ENCODE data around the gene RASA2. TPM values are rescaled to one million over a fixed set of nuclear protein-coding genes. Genes with fewer than 3 reads are reported as not detected.
A peak's percentile ranks its signal among the peaks of the same experiment; 100 is the strongest.

RASA2 gene
- total RNA-seq, 4 donors from 2014 or later: 9.0 to 70.3 (median 21.5) TPM

GRCh38 chr3:141643796-141644195 is 157.0 kb downstream of the RASA2 start:
- no peaks in the 10 kb centered on the region for H3K9me3 ChIP-seq
- H3K36me3 ChIP-seq: no peaks in the 10 kb centered on the region
- in situ Hi-C loops (cut with MboI; ENCODE audit: low pct_ligation_motif_present in 1 of 4, low pct_unique_long_range_greater_than_20kb in 1 of 4, low sequenced_read_pairs in 3 of 4): loop anchor here in 1 of 4 donors (10.0 kb wide), 1 partner anchor 179 kb away; no protein-coding TSS in a partner anchor
- H3K27me3 ChIP-seq: no peaks in the 10 kb centered on the region
- DNase-seq: no peak
- peaks cover 0 to 22% (median 3%) of the 10 kb centered on the region in 4 donors for H3K4me1 ChIP-seq
- H3K27ac ChIP-seq: no peak overlapping the region
- no peak overlapping the region for H3K4me3 ChIP-seq
- TF ChIP-seq CTCF (IDR thresholded peaks at IDR 0.05) (no peak), POLR2AphosphoS5 (IDR thresholded peaks at IDR 0.05) (no peak), EP300 (IDR thresholded peaks at IDR 0.05; ENCODE audit: low read depth) (no peak), POLR2A (IDR thresholded peaks at IDR 0.05) (no peak)
- intact Hi-C loops (cut with DNase I; ENCODE audit: low total_unique reads): no loop called here
- 50 to 76% methylated on average over 1 of the region's 1 CpG for WGBS, 2 donors (ENCODE audit: low coverage in 1 of 2)

GRCh38 chr3:141644931-141645330 is 158.1 kb downstream of the RASA2 start:
- 41% methylated on average over 5 of the region's 5 CpGs; no CpG with 5 or more reads in 1 of the 2 donors for WGBS, 2 donors (ENCODE audit: low coverage in 1 of 2)
- intact Hi-C loops (cut with DNase I; ENCODE audit: low total_unique reads): no loop called here

GRCh38 chr3:141646760-141647561 is 160.1 kb downstream of the RASA2 start:
- intact Hi-C loops (cut with DNase I; ENCODE audit: low total_unique reads) (no loop called here), in situ Hi-C loops (cut with MboI; ENCODE audit: low pct_ligation_motif_present in 1 of 4, low pct_unique_long_range_greater_than_20kb in 1 of 4, low sequenced_read_pairs in 3 of 4) (loop anchor here in 1 of 4 donors (10.0 kb wide), 1 partner anchor 182 kb away; no protein-coding TSS in a partner anchor)
- no peaks in the 10 kb centered on the region for H3K9me3 ChIP-seq
- no peak for TF ChIP-seq POLR2A (IDR thresholded peaks at IDR 0.05)
- TF ChIP-seq POLR2AphosphoS5 (IDR thresholded peaks at IDR 0.05): no peak
- TF ChIP-seq EP300 (IDR thresholded peaks at IDR 0.05; ENCODE audit: low read depth): no peak
- TF ChIP-seq CTCF (IDR thresholded peaks at IDR 0.05): no peak
- DNase-seq: peak; percentile 50
- H3K36me3 ChIP-seq: no peaks in the 10 kb centered on the region
- peak overlapping the region in 2 of 4 donors; percentile 15 to 51 for H3K27ac ChIP-seq
- peaks cover 0 to 22% (median 3%) of the 10 kb centered on the region in 4 donors for H3K4me1 ChIP-seq
- H3K4me3 ChIP-seq: no peak overlapping the region
- H3K27me3 ChIP-seq: no peaks in the 10 kb centered on the region
- 86 to 100% methylated on average over 4 to 8 of the region's 8 CpGs for WGBS, 2 donors (ENCODE audit: low coverage in 1 of 2)

More at GRCh38 chr3:141644931-141645330, 158.1 kb downstream of the RASA2 start:
- peaks cover 0 to 22% (median 3%) of the 10 kb centered on the region in 4 donors for H3K4me1 ChIP-seq
- no peaks in the 10 kb centered on the region for H3K27me3 ChIP-seq
- no peaks in the 10 kb centered on the region for H3K9me3 ChIP-seq
- no peaks in the 10 kb centered on the region for H3K36me3 ChIP-seq
- in situ Hi-C loops (cut with MboI; ENCODE audit: low pct_ligation_motif_present in 1 of 4, low pct_unique_long_range_greater_than_20kb in 1 of 4, low sequenced_read_pairs in 3 of 4): loop anchor here in 1 of 4 donors (10.0 kb wide), 1 partner anchor 180 kb away; no protein-coding TSS in a partner anchor
- no peak overlapping the region for H3K4me3 ChIP-seq
- peak; percentile 87 for DNase-seq
- TF ChIP-seq POLR2A (IDR thresholded peaks at IDR 0.05): no peak
- peak; percentile 63 to 76 (median 69) for TF ChIP-seq CTCF (IDR thresholded peaks at IDR 0.05)
- no peak for TF ChIP-seq EP300 (IDR thresholded peaks at IDR 0.05; ENCODE audit: low read depth)
- no peak for TF ChIP-seq POLR2AphosphoS5 (IDR thresholded peaks at IDR 0.05)
- H3K27ac ChIP-seq: no peak overlapping the region

GRCh38 chr3:141647562-141647915 is 160.7 kb downstream of the RASA2 start:
- Histone ChIP-seq H3K4me3 (no peak overlapping the region), H3K36me3 (no peaks in the 10 kb centered on the region), H3K9me3 (no peaks in the 10 kb centered on the region), H3K27ac (peak overlapping the region in 3 of 4 donors; percentile 40 to 51 (median 51)), H3K4me1 (peaks cover 0 to 22% (median 3%) of the 10 kb centered on the region in 4 donors), H3K27me3 (no peaks in the 10 kb centered on the region)
- intact Hi-C loops (cut with DNase I; ENCODE audit: low total_unique reads) (no loop called here), in situ Hi-C loops (cut with MboI; ENCODE audit: low pct_ligation_motif_present in 1 of 4, low pct_unique_long_range_greater_than_20kb in 1 of 4, low sequenced_read_pairs in 3 of 4) (loop anchor here in 1 of 4 donors (10.0 kb wide), 1 partner anchor 183 kb away; no protein-coding TSS in a partner anchor)
- TF ChIP-seq EP300 (IDR thresholded peaks at IDR 0.05; ENCODE audit: low read depth) (no peak), POLR2AphosphoS5 (IDR thresholded peaks at IDR 0.05) (no peak), POLR2A (IDR thresholded peaks at IDR 0.05) (no peak), CTCF (IDR thresholded peaks at IDR 0.05) (no peak)
- DNase-seq: no peak
- 56 to 74% methylated on average over 2 to 3 of the region's 3 CpGs for WGBS, 2 donors (ENCODE audit: low coverage in 1 of 2)

All from transverse colon (tissue), 4 donors.